HepG2 (cell line): Measurements from ENCODE around the gene ULK3. TPM values are rescaled to one million over a fixed set of nuclear protein-coding genes. Genes with fewer than 3 reads are reported as not detected.

Source experiments
- ATM ChIP-seq: fragments of 450-650 bp; IDR thresholded peaks from 2 replicates; pipeline ENCODE4 v1.7.1; 2017; ENCODE audit warnings: mild to moderate bottlenecking, borderline replicate concordance
- BCL6 ChIP-seq: IDR thresholded peaks from 2 replicates; pipeline ENCODE4 v1.6.1; 2016; ENCODE audit warnings: missing genetic modification reagents, missing compliant biosample characterization
- CBX1 ChIP-seq: IDR thresholded peaks from one replicate; pipeline ENCODE4 v1.6.1; 2016; ENCODE audit warnings: antibody characterized with exemption, low read depth
- CBX2 ChIP-seq, 2 experiments: fragments of 200-600 bp in 1 of 2; sonication (generic); formaldehyde crosslinking in 1 of 2; IDR thresholded peaks; 2 replicates each; pipeline versions ENCODE4 v1.7.0 to v1.8.1; 2018 to 2022; ENCODE audit warnings: low read depth in 2 of 2, low read length in 1 of 2, mild to moderate bottlenecking in 1 of 2, missing genetic modification reagents in 1 of 2
- CHD4 ChIP-seq: fragments of 200-600 bp; sonication (generic); IDR thresholded peaks from 2 replicates; pipeline ENCODE4 v1.7.0; 2017; ENCODE audit warnings: mild to moderate bottlenecking, low read length, borderline replicate concordance
- KDM5A ChIP-seq: fragments of 200-600 bp; sonication (generic); IDR thresholded peaks from 2 replicates; pipeline ENCODE4 v1.7.0; 2018; ENCODE audit warnings: antibody characterized with exemption, mild to moderate bottlenecking, low read length, borderline replicate concordance
- MATR3 ChIP-seq: sonication (generic); formaldehyde crosslinking; IDR thresholded peaks from 2 replicates; pipeline ENCODE4 v1.4.0; 2020; ENCODE audit warnings: missing genetic modification reagents
- NFYB ChIP-seq: sonication (generic); formaldehyde crosslinking; IDR thresholded peaks from 2 replicates; pipeline ENCODE4 v1.4.0; 2020; ENCODE audit warnings: missing genetic modification reagents
- SMAD1 ChIP-seq: sonication (generic); formaldehyde crosslinking; IDR thresholded peaks from 2 replicates; pipeline ENCODE4 v1.4.0; 2020; ENCODE audit warnings: missing genetic modification reagents, low read depth, mild to moderate bottlenecking, borderline replicate concordance
- ZBTB7B ChIP-seq: sonication (generic); formaldehyde crosslinking; IDR thresholded peaks from 2 replicates; pipeline ENCODE4 v1.4.0; 2020; ENCODE audit warnings: missing genetic modification reagents
- ZNF121 ChIP-seq: sonication (generic); formaldehyde crosslinking; IDR thresholded peaks from 2 replicates; pipeline ENCODE4 v1.5.0; 2020; ENCODE audit warnings: mild to moderate bottlenecking, missing genetic modification reagents
- ZNF232 ChIP-seq: sonication (generic); formaldehyde crosslinking; IDR thresholded peaks from 2 replicates; pipeline ENCODE4 v1.4.0; 2020; ENCODE audit warnings: missing genetic modification reagents, borderline replicate concordance
- ZNF713 ChIP-seq: sonication (generic); formaldehyde crosslinking; IDR thresholded peaks from 2 replicates; pipeline ENCODE4 v1.4.0; 2020; ENCODE audit warnings: mild to moderate bottlenecking, missing genetic modification reagents
- ZNF777 ChIP-seq: sonication (generic); formaldehyde crosslinking; IDR thresholded peaks from 2 replicates; pipeline ENCODE4 v1.4.0; 2020; ENCODE audit warnings: missing genetic modification reagents
- ZNF839 ChIP-seq: sonication (generic); formaldehyde crosslinking; IDR thresholded peaks from 2 replicates; pipeline ENCODE4 v1.4.0; 2020; ENCODE audit warnings: missing genetic modification reagents, mild to moderate bottlenecking, borderline replicate concordance
- polyA plus RNA-seq, 8 experiments: library from polyadenylated mRNA; depleted of rRNA in 3 of 8; stranded (reverse) in 7 of 8; unstranded in 1 of 8; fragments of >200 nt; fragmentation: Illumina TruSeq in 4 of 8; extraction: Trizol in 4 of 8; gene quantifications; 2 replicates each; pipeline versions ENCODE4 v1.2.1 to v1.2.3, GENCODE V29; 2011 to 2016; ENCODE audit warnings: low read depth in 4 of 8, missing spikeins in 1 of 8, mixed read lengths in 1 of 8; ENCODE audit not compliant: insufficient read depth in 1 of 8
- total RNA-seq, 5 experiments: library from RNA; depleted of rRNA; stranded (reverse); fragments of >200 nt; fragmentation: Illumina TruSeq; extraction: Trizol; gene quantifications; 2 replicates each; pipeline ENCODE4 v1.2.3, GENCODE V29; 2016; ENCODE audit warnings: low read depth in 1 of 5
- TF ChIP-seq, protein P1 (sequence below): IDR thresholded peaks from 2 replicates; pipeline ENCODE4 v1.6.1; 2018; ENCODE audit warnings: missing genetic modification reagents
- TF ChIP-seq, protein P2 (sequence below): sonication (generic); formaldehyde crosslinking; IDR thresholded peaks from 2 replicates; pipeline ENCODE4 v1.4.0; 2020; ENCODE audit warnings: mild to moderate bottlenecking, missing genetic modification reagents, borderline replicate concordance
- TF ChIP-seq, protein P3 (sequence below): sonication (generic); formaldehyde crosslinking; IDR thresholded peaks from 2 replicates; pipeline ENCODE4 v1.5.1; 2020; ENCODE audit warnings: mild to moderate bottlenecking, moderate library complexity, missing genetic modification reagents
- TF ChIP-seq, protein P4 (sequence below): sonication (generic); formaldehyde crosslinking; IDR thresholded peaks from 2 replicates; pipeline ENCODE4 v1.9.0; 2021; ENCODE audit warnings: missing genetic modification reagents, borderline replicate concordance
- TF ChIP-seq, protein P5 (sequence below): sonication (generic); formaldehyde crosslinking; IDR thresholded peaks from 2 replicates; pipeline ENCODE4 v1.8.0; 2022; ENCODE audit warnings: mild to moderate bottlenecking, missing genetic modification reagents; ENCODE audit not compliant: insufficient replicate concordance

The ULK3 gene
- total and polyA plus RNA-seq, 2 of the 13 experiments (the other 11 are each of a cell fraction or from before 2014, with no cell fraction given), result 15.2 to 23.7 TPM

DNA sequence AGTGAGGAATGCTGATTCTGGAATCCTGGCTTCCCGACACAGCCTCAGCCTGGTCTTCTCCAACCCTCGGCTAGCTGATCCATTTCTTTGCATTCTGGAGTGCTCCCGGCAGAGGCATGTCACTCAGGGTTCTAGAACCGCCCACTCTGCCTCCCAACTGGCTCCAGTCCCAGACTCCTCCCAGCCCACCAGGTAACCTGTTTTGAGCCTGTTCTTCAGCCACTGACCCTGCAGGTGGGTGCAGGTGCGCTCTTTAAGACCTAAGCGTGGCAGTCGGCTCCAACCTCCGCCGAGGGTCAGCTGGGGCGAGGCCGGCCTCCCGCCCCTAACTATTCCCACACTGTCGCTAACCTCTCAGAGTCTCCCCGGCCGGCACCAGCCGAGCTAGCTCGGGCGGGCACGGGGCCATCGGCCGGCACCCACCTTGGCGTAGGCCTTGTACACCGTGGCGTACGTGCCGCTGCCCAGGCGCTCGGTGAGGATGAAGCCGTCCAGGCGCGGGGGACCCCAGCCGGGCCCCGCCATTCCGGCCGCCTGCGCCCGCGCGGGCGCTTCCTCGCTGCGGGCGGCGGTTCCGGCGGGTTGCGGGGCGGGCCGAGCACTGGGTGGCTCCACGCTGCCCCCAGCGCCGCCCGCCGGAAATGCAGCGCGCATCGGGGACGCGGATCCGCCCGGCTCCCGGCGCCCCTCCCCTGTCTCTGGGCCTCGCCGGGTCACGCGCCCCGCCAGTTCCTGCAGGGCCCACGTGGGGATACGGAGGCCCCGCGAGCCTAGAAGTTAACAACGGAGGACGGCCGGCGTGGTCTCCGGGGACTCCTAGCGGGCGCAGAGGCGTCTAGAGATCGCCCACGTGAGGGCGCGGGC lies at the start of gene ULK3 (continued):
- TF ChIP-seq CBX2 (IDR thresholded peaks at IDR 0.05; ENCODE audit: low read depth, low read length) (no peak), CBX2 (CRISPR knock-in tag; IDR thresholded peaks at IDR 0.05; ENCODE audit: low read depth) (no peak), ZNF713 (CRISPR knock-in tag) (no peak), BCL6 (CRISPR knock-in tag) (peak; percentile 11; the same call in 1 of the 2 replicates), NFYB (CRISPR knock-in tag) (peak; percentile 55), CBX1 (no peak), ZNF121 (no peak), ZNF839 (CRISPR knock-in tag) (no peak), ZBTB7B (CRISPR knock-in tag) (no peak), ATM (no peak), SMAD1 (CRISPR knock-in tag) (no peak), CHD4 (no peak), ZNF232 (CRISPR knock-in tag) (no peak), ZNF777 (CRISPR knock-in tag) (peak; percentile 79), KDM5A (no peak), MATR3 (CRISPR knock-in tag) (no peak)
- TF ChIP-seq, protein P1, sequence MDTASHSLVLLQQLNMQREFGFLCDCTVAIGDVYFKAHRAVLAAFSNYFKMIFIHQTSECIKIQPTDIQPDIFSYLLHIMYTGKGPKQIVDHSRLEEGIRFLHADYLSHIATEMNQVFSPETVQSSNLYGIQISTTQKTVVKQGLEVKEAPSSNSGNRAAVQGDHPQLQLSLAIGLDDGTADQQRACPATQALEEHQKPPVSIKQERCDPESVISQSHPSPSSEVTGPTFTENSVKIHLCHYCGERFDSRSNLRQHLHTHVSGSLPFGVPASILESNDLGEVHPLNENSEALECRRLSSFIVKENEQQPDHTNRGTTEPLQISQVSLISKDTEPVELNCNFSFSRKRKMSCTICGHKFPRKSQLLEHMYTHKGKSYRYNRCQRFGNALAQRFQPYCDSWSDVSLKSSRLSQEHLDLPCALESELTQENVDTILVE (CRISPR knock-in tag), result peak; percentile 19; the same call in 1 of the 2 replicates
- TF ChIP-seq, protein P2, sequence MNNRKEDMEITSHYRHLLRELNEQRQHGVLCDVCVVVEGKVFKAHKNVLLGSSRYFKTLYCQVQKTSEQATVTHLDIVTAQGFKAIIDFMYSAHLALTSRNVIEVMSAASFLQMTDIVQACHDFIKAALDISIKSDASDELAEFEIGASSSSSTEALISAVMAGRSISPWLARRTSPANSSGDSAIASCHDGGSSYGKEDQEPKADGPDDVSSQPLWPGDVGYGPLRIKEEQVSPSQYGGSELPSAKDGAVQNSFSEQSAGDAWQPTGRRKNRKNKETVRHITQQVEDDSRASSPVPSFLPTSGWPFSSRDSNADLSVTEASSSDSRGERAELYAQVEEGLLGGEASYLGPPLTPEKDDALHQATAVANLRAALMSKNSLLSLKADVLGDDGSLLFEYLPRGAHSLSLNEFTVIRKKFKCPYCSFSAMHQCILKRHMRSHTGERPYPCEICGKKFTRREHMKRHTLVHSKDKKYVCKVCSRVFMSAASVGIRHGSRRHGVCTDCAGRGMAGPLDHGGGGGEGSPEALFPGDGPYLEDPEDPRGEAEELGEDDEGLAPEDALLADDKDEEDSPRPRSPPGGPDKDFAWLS (CRISPR knock-in tag), result no peak
- TF ChIP-seq, protein P3, sequence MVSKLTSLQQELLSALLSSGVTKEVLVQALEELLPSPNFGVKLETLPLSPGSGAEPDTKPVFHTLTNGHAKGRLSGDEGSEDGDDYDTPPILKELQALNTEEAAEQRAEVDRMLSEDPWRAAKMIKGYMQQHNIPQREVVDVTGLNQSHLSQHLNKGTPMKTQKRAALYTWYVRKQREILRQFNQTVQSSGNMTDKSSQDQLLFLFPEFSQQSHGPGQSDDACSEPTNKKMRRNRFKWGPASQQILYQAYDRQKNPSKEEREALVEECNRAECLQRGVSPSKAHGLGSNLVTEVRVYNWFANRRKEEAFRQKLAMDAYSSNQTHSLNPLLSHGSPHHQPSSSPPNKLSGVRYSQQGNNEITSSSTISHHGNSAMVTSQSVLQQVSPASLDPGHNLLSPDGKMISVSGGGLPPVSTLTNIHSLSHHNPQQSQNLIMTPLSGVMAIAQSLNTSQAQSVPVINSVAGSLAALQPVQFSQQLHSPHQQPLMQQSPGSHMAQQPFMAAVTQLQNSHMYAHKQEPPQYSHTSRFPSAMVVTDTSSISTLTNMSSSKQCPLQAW (CRISPR knock-in tag), result no peak
- TF ChIP-seq, protein P4, sequence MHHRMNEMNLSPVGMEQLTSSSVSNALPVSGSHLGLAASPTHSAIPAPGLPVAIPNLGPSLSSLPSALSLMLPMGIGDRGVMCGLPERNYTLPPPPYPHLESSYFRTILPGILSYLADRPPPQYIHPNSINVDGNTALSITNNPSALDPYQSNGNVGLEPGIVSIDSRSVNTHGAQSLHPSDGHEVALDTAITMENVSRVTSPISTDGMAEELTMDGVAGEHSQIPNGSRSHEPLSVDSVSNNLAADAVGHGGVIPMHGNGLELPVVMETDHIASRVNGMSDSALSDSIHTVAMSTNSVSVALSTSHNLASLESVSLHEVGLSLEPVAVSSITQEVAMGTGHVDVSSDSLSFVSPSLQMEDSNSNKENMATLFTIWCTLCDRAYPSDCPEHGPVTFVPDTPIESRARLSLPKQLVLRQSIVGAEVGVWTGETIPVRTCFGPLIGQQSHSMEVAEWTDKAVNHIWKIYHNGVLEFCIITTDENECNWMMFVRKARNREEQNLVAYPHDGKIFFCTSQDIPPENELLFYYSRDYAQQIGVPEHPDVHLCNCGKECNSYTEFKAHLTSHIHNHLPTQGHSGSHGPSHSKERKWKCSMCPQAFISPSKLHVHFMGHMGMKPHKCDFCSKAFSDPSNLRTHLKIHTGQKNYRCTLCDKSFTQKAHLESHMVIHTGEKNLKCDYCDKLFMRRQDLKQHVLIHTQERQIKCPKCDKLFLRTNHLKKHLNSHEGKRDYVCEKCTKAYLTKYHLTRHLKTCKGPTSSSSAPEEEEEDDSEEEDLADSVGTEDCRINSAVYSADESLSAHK (CRISPR knock-in tag), result no peak
- TF ChIP-seq, protein P5, sequence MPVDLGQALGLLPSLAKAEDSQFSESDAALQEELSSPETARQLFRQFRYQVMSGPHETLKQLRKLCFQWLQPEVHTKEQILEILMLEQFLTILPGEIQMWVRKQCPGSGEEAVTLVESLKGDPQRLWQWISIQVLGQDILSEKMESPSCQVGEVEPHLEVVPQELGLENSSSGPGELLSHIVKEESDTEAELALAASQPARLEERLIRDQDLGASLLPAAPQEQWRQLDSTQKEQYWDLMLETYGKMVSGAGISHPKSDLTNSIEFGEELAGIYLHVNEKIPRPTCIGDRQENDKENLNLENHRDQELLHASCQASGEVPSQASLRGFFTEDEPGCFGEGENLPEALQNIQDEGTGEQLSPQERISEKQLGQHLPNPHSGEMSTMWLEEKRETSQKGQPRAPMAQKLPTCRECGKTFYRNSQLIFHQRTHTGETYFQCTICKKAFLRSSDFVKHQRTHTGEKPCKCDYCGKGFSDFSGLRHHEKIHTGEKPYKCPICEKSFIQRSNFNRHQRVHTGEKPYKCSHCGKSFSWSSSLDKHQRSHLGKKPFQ (CRISPR knock-in tag), result no peak
